K562 (cell line): ENCODE results near the gene ARMH1. TPM values are rescaled to one million over a fixed set of nuclear protein-coding genes. Genes with fewer than 3 reads are reported as not detected.
A peak's percentile ranks its signal among the peaks of the same experiment; 100 is the strongest.

ENCODE experiments used
- ATF7 ChIP-seq: fragments of 450-650 bp; IDR thresholded peaks from 2 replicates; pipeline ENCODE4 v1.7.1; 2014; ENCODE audit warnings: mild to moderate bottlenecking, moderate library complexity
- BDP1 ChIP-seq: IDR thresholded peaks from 3 replicates; pipeline ENCODE4 v1.6.1; 2011; ENCODE audit not compliant: insufficient read length, insufficient read depth
- CREBBP ChIP-seq: IDR thresholded peaks from one replicate; pipeline ENCODE4 v1.6.1; 2012; ENCODE audit warnings: low read depth, mild to moderate bottlenecking, control low read depth, inconsistent platforms, low read length
- DNMT1 ChIP-seq: fragments of 450-650 bp; IDR thresholded peaks from 2 replicates; pipeline ENCODE4 v1.6.1; 2016; ENCODE audit warnings: antibody characterized with exemption, mild to moderate bottlenecking
- EHMT2 ChIP-seq: fragments of 450-650 bp; IDR thresholded peaks from 2 replicates; pipeline ENCODE4 v1.6.1; 2018; ENCODE audit warnings: antibody characterized with exemption
- FOXJ3 ChIP-seq: sonication (generic); formaldehyde crosslinking; IDR thresholded peaks from 2 replicates; pipeline ENCODE4 v1.4.0; 2020; ENCODE audit warnings: mild to moderate bottlenecking, missing genetic modification reagents
- HDAC6 ChIP-seq: IDR thresholded peaks from 2 replicates; pipeline ENCODE4 v1.6.1; 2012; ENCODE audit warnings: low read depth, mild to moderate bottlenecking, control low read depth, inconsistent platforms, low read length, moderate library complexity
- MEF2A ChIP-seq: IDR thresholded peaks from 2 replicates; pipeline ENCODE4 v1.6.1; 2011; ENCODE audit warnings: low read depth, mild to moderate bottlenecking, low read length, moderate library complexity; ENCODE audit not compliant: control insufficient read depth
- MTA3 ChIP-seq: fragments of 450-650 bp; formaldehyde crosslinking; IDR thresholded peaks from 2 replicates; pipeline ENCODE4 v1.6.1; 2017; ENCODE audit warnings: mild to moderate bottlenecking, borderline replicate concordance
- NFIC ChIP-seq: fragments of 450-650 bp; IDR thresholded peaks from 2 replicates; pipeline ENCODE4 v1.6.1; 2017; ENCODE audit warnings: mild to moderate bottlenecking, inconsistent platforms
- NFRKB ChIP-seq: fragments of 450-650 bp; IDR thresholded peaks from 2 replicates; pipeline ENCODE4 v1.6.1; 2016; ENCODE audit warnings: low read depth
- POLR3G ChIP-seq: IDR thresholded peaks from 2 replicates; pipeline ENCODE4 v1.6.1; 2011; ENCODE audit not compliant: insufficient read length, insufficient replicate concordance; ENCODE audit errors: extremely low read depth
- POU5F1 ChIP-seq: fragments of 150-350 bp; IDR thresholded peaks from 2 replicates; pipeline ENCODE4 v1.6.1; 2014; ENCODE audit warnings: borderline replicate concordance, low read length, low read depth, mild to moderate bottlenecking; ENCODE audit not compliant: partially characterized antibody
- SIN3A ChIP-seq, 2 experiments: fragments of 150-350 bp in 1 of 2; IDR thresholded peaks; 2 replicates each; pipeline ENCODE4 v1.6.1; 2011 to 2016; ENCODE audit warnings: borderline replicate concordance in 2 of 2, low read depth in 2 of 2, low read length in 2 of 2, mild to moderate bottlenecking in 2 of 2, moderate library complexity in 2 of 2; ENCODE audit not compliant: control insufficient read depth in 1 of 2
- TAF9B ChIP-seq: fragments of 450-650 bp; IDR thresholded peaks from 2 replicates; pipeline ENCODE4 v1.6.1; 2018; ENCODE audit warnings: mild to moderate bottlenecking; ENCODE audit not compliant: partially characterized antibody
- ZFP1 ChIP-seq: fragments of 450-650 bp; formaldehyde crosslinking; IDR thresholded peaks from 2 replicates; pipeline ENCODE4 v1.4.0; 2020; ENCODE audit warnings: mild to moderate bottlenecking, mixed read lengths
- polyA plus RNA-seq, 8 experiments: library from polyadenylated mRNA; depleted of rRNA in 4 of 8; stranded (reverse) in 5 of 8; unstranded in 3 of 8; fragments of >200 nt; fragmentation: Nextera tagmentation in 2 of 8; fragmentation: Illumina TruSeq in 1 of 8; extraction: Ambion mirVana in 2 of 8; extraction: Trizol in 1 of 8; gene quantifications; 2 replicates each; pipeline versions ENCODE4 v1.2.1 to v1.2.3, GENCODE V29; 2011 to 2014; ENCODE audit warnings: inconsistent platforms in 1 of 8, missing spikeins in 1 of 8
- total RNA-seq, 7 experiments: library from RNA; depleted of rRNA in 6 of 7; stranded (reverse); fragments of >200 nt in 6 of 7; fragmentation: Illumina TruSeq in 2 of 7; extraction: Trizol in 2 of 7; gene quantifications; 2 replicates each; pipeline versions ENCODE4 v1.2.1 to v1.2.3, GENCODE V29; 2011 to 2021; ENCODE audit warnings: low replicate concordance in 1 of 7
- TF ChIP-seq, protein P1 (sequence below): sonication (generic); formaldehyde crosslinking; IDR thresholded peaks from 2 replicates; pipeline ENCODE4 v1.8.1; 2023; ENCODE audit warnings: mild to moderate bottlenecking, missing genetic modification reagents
- TF ChIP-seq, protein P2 (sequence below): fragments of 450-650 bp; IDR thresholded peaks from 2 replicates; pipeline ENCODE4 v1.7.0; 2016; ENCODE audit warnings: borderline replicate concordance
- TF ChIP-seq, protein P3 (sequence below): fragments of 450-650 bp; formaldehyde crosslinking; IDR thresholded peaks from 2 replicates; pipeline ENCODE4 v1.4.0; 2020; ENCODE audit warnings: mild to moderate bottlenecking
- TF ChIP-seq, protein P4 (sequence below): fragments of 250-450 bp; sonication (Bioruptor Pico); IDR thresholded peaks from 2 replicates; pipeline ENCODE4 v1.5.0; 2020; ENCODE audit warnings: mild to moderate bottlenecking, borderline replicate concordance

Gene ARMH1
- total and polyA plus RNA-seq, 9 of the 15 experiments (the other 6 are each of a cell fraction or from before 2014, with no cell fraction given), result 0.41 TPM; not detected in 8

DNA sequence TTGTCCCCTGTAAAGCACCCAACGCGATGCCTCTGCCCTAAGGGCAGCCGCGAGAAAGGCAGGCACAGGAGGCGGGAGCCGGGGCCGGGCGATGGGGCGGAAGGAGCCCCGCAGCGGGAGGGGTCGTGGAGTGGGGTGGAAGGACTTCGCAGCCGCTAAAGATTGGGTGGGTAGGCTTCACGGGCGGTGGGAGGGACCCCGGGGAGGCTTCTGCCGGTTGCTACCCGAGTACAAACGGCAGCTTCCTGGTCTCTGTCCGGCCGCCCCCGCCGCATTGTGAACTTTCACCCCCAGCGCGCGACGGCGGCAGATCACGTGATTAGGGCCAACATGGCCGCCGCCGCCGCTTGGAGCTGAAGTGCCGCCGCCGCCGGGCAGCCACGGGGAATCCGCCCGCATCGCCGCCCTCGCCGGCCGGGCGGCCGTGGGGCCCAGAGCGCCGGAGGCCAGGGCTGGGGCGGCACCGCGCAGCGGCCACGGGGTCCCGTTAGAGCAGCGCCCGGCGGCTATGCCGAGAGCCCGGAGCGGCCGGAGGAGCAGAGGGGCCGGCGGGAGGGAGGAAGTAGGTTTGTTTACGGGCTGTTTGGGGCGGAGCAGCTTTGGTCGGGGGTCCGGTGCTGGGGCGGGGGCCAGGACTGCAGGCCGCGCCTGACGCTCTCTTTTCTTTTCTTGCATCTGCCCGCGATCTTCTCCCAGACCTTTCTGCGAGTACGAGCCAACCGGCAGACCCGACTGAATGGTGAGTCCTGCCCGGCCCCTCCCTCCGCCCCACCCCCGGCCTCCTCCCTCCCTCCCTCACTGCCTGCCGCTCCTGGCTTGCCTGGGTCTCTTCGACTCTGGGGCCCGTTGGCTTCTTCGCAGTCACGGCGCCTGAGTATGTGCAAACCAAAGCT, 42.6 kb upstream of the ARMH1 start (continued):
- TF ChIP-seq, protein P1, sequence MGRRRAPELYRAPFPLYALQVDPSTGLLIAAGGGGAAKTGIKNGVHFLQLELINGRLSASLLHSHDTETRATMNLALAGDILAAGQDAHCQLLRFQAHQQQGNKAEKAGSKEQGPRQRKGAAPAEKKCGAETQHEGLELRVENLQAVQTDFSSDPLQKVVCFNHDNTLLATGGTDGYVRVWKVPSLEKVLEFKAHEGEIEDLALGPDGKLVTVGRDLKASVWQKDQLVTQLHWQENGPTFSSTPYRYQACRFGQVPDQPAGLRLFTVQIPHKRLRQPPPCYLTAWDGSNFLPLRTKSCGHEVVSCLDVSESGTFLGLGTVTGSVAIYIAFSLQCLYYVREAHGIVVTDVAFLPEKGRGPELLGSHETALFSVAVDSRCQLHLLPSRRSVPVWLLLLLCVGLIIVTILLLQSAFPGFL (CRISPR knock-in tag), result peak; percentile 75; the same call in 1 of the 2 replicates
- TF ChIP-seq BDP1 (no peak), DNMT1 (no peak), MEF2A (no peak), EHMT2 (no peak), SIN3A (IDR thresholded peaks at IDR 0.05; ENCODE audit: borderline replicate concordance in 2 of 2, control insufficient read depth in 1 of 2, low read depth in 2 of 2, low read length in 2 of 2) (peak; percentile 32 to 63; a peak in 3 of 4 replicates), NFIC (no peak; the same call in none of the 2 replicates), FOXJ3 (no peak), HDAC6 (no peak), POU5F1 (no peak), ZFP1 (CRISPR knock-in tag) (no peak), NFRKB (no peak; the same call in 1 of the 2 replicates), CREBBP (no peak), ATF7 (peak; percentile 60; the same call in 1 of the 2 replicates), MTA3 (peak; percentile 73; the same call in 1 of the 2 replicates), TAF9B (peak; percentile 70), POLR3G (no peak)
- TF ChIP-seq, protein P2, sequence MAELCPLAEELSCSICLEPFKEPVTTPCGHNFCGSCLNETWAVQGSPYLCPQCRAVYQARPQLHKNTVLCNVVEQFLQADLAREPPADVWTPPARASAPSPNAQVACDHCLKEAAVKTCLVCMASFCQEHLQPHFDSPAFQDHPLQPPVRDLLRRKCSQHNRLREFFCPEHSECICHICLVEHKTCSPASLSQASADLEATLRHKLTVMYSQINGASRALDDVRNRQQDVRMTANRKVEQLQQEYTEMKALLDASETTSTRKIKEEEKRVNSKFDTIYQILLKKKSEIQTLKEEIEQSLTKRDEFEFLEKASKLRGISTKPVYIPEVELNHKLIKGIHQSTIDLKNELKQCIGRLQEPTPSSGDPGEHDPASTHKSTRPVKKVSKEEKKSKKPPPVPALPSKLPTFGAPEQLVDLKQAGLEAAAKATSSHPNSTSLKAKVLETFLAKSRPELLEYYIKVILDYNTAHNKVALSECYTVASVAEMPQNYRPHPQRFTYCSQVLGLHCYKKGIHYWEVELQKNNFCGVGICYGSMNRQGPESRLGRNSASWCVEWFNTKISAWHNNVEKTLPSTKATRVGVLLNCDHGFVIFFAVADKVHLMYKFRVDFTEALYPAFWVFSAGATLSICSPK, result no peak
- TF ChIP-seq, protein P3, sequence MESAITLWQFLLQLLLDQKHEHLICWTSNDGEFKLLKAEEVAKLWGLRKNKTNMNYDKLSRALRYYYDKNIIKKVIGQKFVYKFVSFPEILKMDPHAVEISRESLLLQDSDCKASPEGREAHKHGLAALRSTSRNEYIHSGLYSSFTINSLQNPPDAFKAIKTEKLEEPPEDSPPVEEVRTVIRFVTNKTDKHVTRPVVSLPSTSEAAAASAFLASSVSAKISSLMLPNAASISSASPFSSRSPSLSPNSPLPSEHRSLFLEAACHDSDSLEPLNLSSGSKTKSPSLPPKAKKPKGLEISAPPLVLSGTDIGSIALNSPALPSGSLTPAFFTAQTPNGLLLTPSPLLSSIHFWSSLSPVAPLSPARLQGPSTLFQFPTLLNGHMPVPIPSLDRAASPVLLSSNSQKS (CRISPR knock-in tag), result no peak
- TF ChIP-seq, protein P4, sequence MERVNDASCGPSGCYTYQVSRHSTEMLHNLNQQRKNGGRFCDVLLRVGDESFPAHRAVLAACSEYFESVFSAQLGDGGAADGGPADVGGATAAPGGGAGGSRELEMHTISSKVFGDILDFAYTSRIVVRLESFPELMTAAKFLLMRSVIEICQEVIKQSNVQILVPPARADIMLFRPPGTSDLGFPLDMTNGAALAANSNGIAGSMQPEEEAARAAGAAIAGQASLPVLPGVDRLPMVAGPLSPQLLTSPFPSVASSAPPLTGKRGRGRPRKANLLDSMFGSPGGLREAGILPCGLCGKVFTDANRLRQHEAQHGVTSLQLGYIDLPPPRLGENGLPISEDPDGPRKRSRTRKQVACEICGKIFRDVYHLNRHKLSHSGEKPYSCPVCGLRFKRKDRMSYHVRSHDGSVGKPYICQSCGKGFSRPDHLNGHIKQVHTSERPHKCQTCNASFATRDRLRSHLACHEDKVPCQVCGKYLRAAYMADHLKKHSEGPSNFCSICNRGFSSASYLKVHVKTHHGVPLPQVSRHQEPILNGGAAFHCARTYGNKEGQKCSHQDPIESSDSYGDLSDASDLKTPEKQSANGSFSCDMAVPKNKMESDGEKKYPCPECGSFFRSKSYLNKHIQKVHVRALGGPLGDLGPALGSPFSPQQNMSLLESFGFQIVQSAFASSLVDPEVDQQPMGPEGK (CRISPR knock-in tag), result no peak
